Measurements from ENCODE around the gene NR3C2.

- TF ChIP-seq CTCF (IDR thresholded peaks at IDR 0.05; ENCODE audit: insufficient read depth, low read depth, low read length) (no peak), EZH2 (IDR thresholded peaks at IDR 0.05; ENCODE audit: insufficient read depth, low read length) (no peak)
Measured at GRCh38 chr4:148184922-148185321, 257.3 kb downstream of the NR3C2 start.
